H1 (cell line): Measurements from ENCODE around the gene OR6V1. TPM values are rescaled to one million over a fixed set of nuclear protein-coding genes. Genes with fewer than 3 reads are reported as not detected.

Experiments used
- CTCF ChIA-PET: fragments of 300-600 bp; sonication (Branson Sonifier 250); formaldehyde crosslinking; loops from one replicate; lab custom pipeline; 2021; ENCODE audit not compliant: partially characterized antibody; lab: Charles Lee
- POLR2A ChIA-PET: fragments of 300-600 bp; sonication (Branson Sonifier 250); formaldehyde crosslinking; loops from one replicate; lab custom pipeline; 2021; ENCODE audit warnings: inconsistent platforms; ENCODE audit not compliant: partially characterized antibody; lab: Charles Lee
- DNase-seq, 2 experiments: peaks; one replicate each; pipeline versions ENCODE4 v3.0.0 to v3.0.0-alpha.2; 2010 to 2022; ENCODE audit warnings: low spot score in 2 of 2, low read depth in 1 of 2, mixed read lengths in 1 of 2
- FAIRE-seq: peaks from 2 replicates; lab custom pipeline; 2011; peaks lifted over from hg19 to GRCh38; lab: Jason Lieb, UNC
- H2AFZ ChIP-seq: 2 replicates; pipeline ENCODE4 v1.8.1; 2012; ENCODE audit warnings: low read length, inconsistent platforms
- H2AK5ac ChIP-seq: 2 replicates; pipeline ENCODE4 v1.6.1; 2013; ENCODE audit warnings: low read depth, low read length
- H2BK120ac ChIP-seq: replicated peaks from 2 replicates; pipeline ENCODE3; 2013; ENCODE audit warnings: low read depth, low read length, inconsistent platforms
- H2BK12ac ChIP-seq: 2 replicates; pipeline ENCODE4 v1.6.1; 2013; ENCODE audit warnings: low read depth, low read length
- H2BK15ac ChIP-seq: 2 replicates; pipeline ENCODE4 v1.6.1; 2013; ENCODE audit warnings: low read length
- H2BK20ac ChIP-seq: 2 replicates; pipeline ENCODE4 v1.6.1; 2013; ENCODE audit warnings: low read length
- H2BK5ac ChIP-seq: 2 replicates; pipeline ENCODE4 v1.6.1; 2013; ENCODE audit warnings: low read depth, low read length
- H3K14ac ChIP-seq: 2 replicates; pipeline ENCODE4 v1.6.1; 2013; ENCODE audit warnings: inconsistent platforms; ENCODE audit not compliant: insufficient read length
- H3K18ac ChIP-seq: 2 replicates; pipeline ENCODE4 v1.6.1; 2013; ENCODE audit warnings: low read length; ENCODE audit errors: extremely low read depth
- H3K23ac ChIP-seq: 2 replicates; pipeline ENCODE4 v1.6.1; 2013; ENCODE audit warnings: inconsistent platforms; ENCODE audit not compliant: insufficient read length
- H3K23me2 ChIP-seq: 2 replicates; pipeline ENCODE4 v1.6.1; 2013; ENCODE audit warnings: low read depth, low read length
- H3K27ac ChIP-seq: 2 replicates; pipeline ENCODE4 v1.6.1; 2011; ENCODE audit warnings: low read depth, low read length, inconsistent platforms
- H3K27me3 ChIP-seq, 4 experiments: replicated peaks in 1 of 4; 1 replicate in 1 of 4; 2 replicates in 3 of 4; pipeline versions ENCODE4 v1.6.1 to v1.8.1; 2011 to 2013; ENCODE audit warnings: low read length in 3 of 4, mild to moderate bottlenecking in 3 of 4, inconsistent platforms in 2 of 4, mixed read lengths in 2 of 4, moderate library complexity in 1 of 4; ENCODE audit not compliant: control insufficient read depth in 3 of 4, insufficient read depth in 3 of 4; ENCODE audit errors: extremely low read depth in 1 of 4
- H3K36me3 ChIP-seq, 4 experiments: 2 replicates each; pipeline versions ENCODE4 v1.6.1 to v1.8.1; 2011 to 2013; ENCODE audit warnings: mild to moderate bottlenecking in 4 of 4, low read length in 3 of 4, moderate library complexity in 2 of 4, control low read depth in 1 of 4, inconsistent platforms in 1 of 4; ENCODE audit not compliant: insufficient read depth in 4 of 4, control insufficient read depth in 2 of 4
- H3K4ac ChIP-seq: replicated peaks from 2 replicates; pipeline ENCODE3; 2013; ENCODE audit warnings: low read length, low read depth, mixed read lengths, inconsistent platforms; ENCODE audit not compliant: insufficient read length
- H3K4me1 ChIP-seq, 4 experiments: replicated peaks in 1 of 4; 1 replicate in 1 of 4; 2 replicates in 3 of 4; pipeline versions ENCODE4 v1.6.1 to v1.8.1; 2011 to 2013; ENCODE audit warnings: low read length in 3 of 4, inconsistent platforms in 2 of 4, mixed read lengths in 1 of 4; ENCODE audit not compliant: insufficient read depth in 4 of 4, control insufficient read depth in 3 of 4
- H3K4me2 ChIP-seq, 2 experiments: 2 replicates each; pipeline versions ENCODE4 v1.6.1 to v1.8.1; 2011 to 2013; ENCODE audit warnings: low read depth in 2 of 2, low read length in 2 of 2, control low read depth in 1 of 2, inconsistent platforms in 1 of 2, mild to moderate bottlenecking in 1 of 2; ENCODE audit not compliant: insufficient read depth in 1 of 2
- H3K4me3 ChIP-seq, 4 experiments: fragments of 200-600, 300-600 bp in 1 of 4; sonication (generic), shearing (Covaris generic), sonication (Bioruptor Twin) in 1 of 4; 2 replicates each; pipeline versions ENCODE4 v1.5.1 to v1.8.1; 2011 to 2016; ENCODE audit warnings: low read length in 4 of 4, low read depth in 3 of 4, control low read depth in 2 of 4, inconsistent platforms in 2 of 4, mild to moderate bottlenecking in 2 of 4, mixed read lengths in 1 of 4, moderate library complexity in 1 of 4; ENCODE audit not compliant: insufficient read depth in 2 of 4; ENCODE audit errors: extremely low read depth in 1 of 4
- H3K56ac ChIP-seq: replicated peaks from 2 replicates; pipeline ENCODE3; 2013; ENCODE audit warnings: low read depth, mild to moderate bottlenecking, mixed read lengths, low read length, inconsistent platforms; ENCODE audit not compliant: insufficient read length
- H3K79me1 ChIP-seq: 2 replicates; pipeline ENCODE4 v1.6.1; 2013; ENCODE audit warnings: low read depth, low read length, control low read depth
- H3K79me2 ChIP-seq, 2 experiments: 2 replicates each; pipeline versions ENCODE4 v1.6.1 to v1.8.1; 2012 to 2013; ENCODE audit warnings: low read length in 2 of 2, mild to moderate bottlenecking in 2 of 2, inconsistent platforms in 1 of 2; ENCODE audit not compliant: insufficient read depth in 2 of 2, control insufficient read depth in 1 of 2
- H3K9ac ChIP-seq, 4 experiments: replicated peaks in 1 of 4; 1 replicate in 1 of 4; 2 replicates in 3 of 4; pipeline versions ENCODE4 v1.6.1 to v1.8.1; 2011 to 2013; ENCODE audit warnings: low read depth in 3 of 4, low read length in 3 of 4, control low read depth in 2 of 4, mild to moderate bottlenecking in 2 of 4, moderate library complexity in 2 of 4, inconsistent platforms in 1 of 4; ENCODE audit errors: extremely low read depth in 1 of 4
- H3K9me3 ChIP-seq, 2 experiments: 2 replicates each; pipeline versions ENCODE4 v1.6.1 to v1.8.1; 2012 to 2013; ENCODE audit warnings: mild to moderate bottlenecking in 2 of 2, moderate library complexity in 2 of 2, control low read depth in 1 of 2, inconsistent platforms in 1 of 2, low read depth in 1 of 2, low read length in 1 of 2, mixed read lengths in 1 of 2; ENCODE audit not compliant: insufficient read depth in 2 of 2
- H4K20me1 ChIP-seq, 2 experiments: replicated peaks in 1 of 2; 2 replicates each; pipeline versions ENCODE3 to v1.8.1; 2011 to 2013; ENCODE audit warnings: inconsistent platforms in 2 of 2, low read length in 2 of 2, mild to moderate bottlenecking in 1 of 2; ENCODE audit not compliant: insufficient read depth in 2 of 2, control insufficient read depth in 1 of 2
- H4K5ac ChIP-seq: 2 replicates; pipeline ENCODE4 v1.6.1; 2013; ENCODE audit warnings: low read length, low read depth, mixed read lengths, inconsistent platforms; ENCODE audit not compliant: insufficient read length
- H4K8ac ChIP-seq: 2 replicates; pipeline ENCODE4 v1.8.0; 2013; ENCODE audit warnings: mild to moderate bottlenecking, moderate library complexity, low read length, inconsistent platforms; ENCODE audit not compliant: insufficient read depth; ENCODE audit errors: extremely low read depth
- H4K91ac ChIP-seq: replicated peaks from 2 replicates; pipeline ENCODE3; 2013; ENCODE audit warnings: low read length, mixed read lengths, inconsistent platforms; ENCODE audit not compliant: insufficient read length
- BCL11A ChIP-seq, 2 experiments: IDR thresholded peaks; one replicate each; pipeline ENCODE4 v1.6.1; 2011; ENCODE audit warnings: low read depth in 2 of 2, low read length in 2 of 2, mild to moderate bottlenecking in 2 of 2
- BRCA1 ChIP-seq: IDR thresholded peaks from 2 replicates; pipeline ENCODE4 v1.6.1; 2012; ENCODE audit warnings: low read depth, low read length, improper control_type of control experiment
- CTCF ChIP-seq, 3 experiments: IDR thresholded peaks; 1 replicate in 2 of 3; 2 replicates in 1 of 3; pipeline versions ENCODE4 v1.5.1 to v1.6.1; 2011; ENCODE audit warnings: low read length in 3 of 3, mild to moderate bottlenecking in 3 of 3, inconsistent platforms in 2 of 3, low read depth in 1 of 3, moderate library complexity in 1 of 3; ENCODE audit not compliant: insufficient read depth in 1 of 3; ENCODE audit errors: control extremely low read depth in 1 of 3
- EGR1 ChIP-seq: IDR thresholded peaks from 2 replicates; pipeline ENCODE4 v1.6.1; 2011; ENCODE audit warnings: low read depth, low read length, borderline replicate concordance
- EZH2 ChIP-seq: fragments of 200-600 bp; sonication (generic); IDR thresholded peaks from 2 replicates; pipeline ENCODE4 v1.7.1; 2012; ENCODE audit warnings: low read depth, mild to moderate bottlenecking, moderate library complexity, low read length, inconsistent platforms; ENCODE audit not compliant: severe bottlenecking
- KDM5A ChIP-seq: fragments of 200-600 bp; IDR thresholded peaks from 2 replicates; pipeline ENCODE4 v1.7.1; 2012; ENCODE audit warnings: mild to moderate bottlenecking, low read length, inconsistent platforms, mixed read lengths
- PHF8 ChIP-seq: fragments of 200-600 bp; sonication (generic); conservative IDR thresholded peaks from 2 replicates; pipeline ENCODE4 v1.7.1; 2012; ENCODE audit warnings: low read depth, mild to moderate bottlenecking, inconsistent platforms, low read length, moderate library complexity
- RBBP5 ChIP-seq: IDR thresholded peaks from 2 replicates; pipeline ENCODE4 v1.7.1; 2012; ENCODE audit warnings: low read depth, mild to moderate bottlenecking, inconsistent platforms, low read length, moderate library complexity, borderline replicate concordance
- SAP30 ChIP-seq: fragments of 300-600 bp; sonication (generic); IDR thresholded peaks from 2 replicates; pipeline ENCODE4 v1.7.1; 2012; ENCODE audit warnings: low read length, moderate library complexity, mild to moderate bottlenecking, inconsistent platforms; ENCODE audit not compliant: insufficient read depth, insufficient replicate concordance
- USF2 ChIP-seq: IDR thresholded peaks from 2 replicates; pipeline ENCODE4 v1.6.1; 2011; ENCODE audit warnings: low read length, improper control_type of control experiment
- WGBS, 2 experiments: shearing (Covaris generic) in 1 of 2; methylation state at CpG; one replicate each; pipeline versions ENCODE4 v1.1.6 to v1.1.7; 2013 to 2015; ENCODE audit warnings: low lambda C conversion rate in 2 of 2, mixed read lengths in 2 of 2, inconsistent platforms in 1 of 2, low coverage in 1 of 2, missing lambda C conversion rate in 1 of 2; ENCODE audit not compliant: insufficient replicate concordance in 2 of 2, insufficient coverage in 1 of 2, insufficient read length in 1 of 2; ENCODE audit errors: extremely low coverage in 1 of 2, missing lambda C conversion rate in 1 of 2; 5-methylcytosine and 5-hydroxymethylcytosine counted together
- polyA plus RNA-seq, 7 experiments: library from polyadenylated mRNA; depleted of rRNA in 3 of 7; stranded (reverse) in 5 of 7; unstranded in 2 of 7; fragments of >200 nt in 5 of 7; fragments of 200-250 nt in 2 of 7; gene quantifications; 1 replicate in 5 of 7; 2 replicates in 1 of 7; 4 replicates in 1 of 7; pipeline versions ENCODE4 v1.2.1 to v1.2.3, GENCODE V29; 2011 to 2013; ENCODE audit warnings: missing spikeins in 2 of 7, mixed read lengths in 2 of 7
- total RNA-seq: library from RNA; stranded (reverse); fragmentation: NEBNext Ultra II Directional; extraction: Animal tissue kit (Norgen Biotek cat#: 25700); gene quantifications from 2 replicates; pipeline ENCODE4 v1.2.1, GENCODE V29; 2021

Gene OR6V1
- total and polyA plus RNA-seq, 2 of the 8 experiments (the other 6 are each of a cell fraction or from before 2014, with no cell fraction given): not detected

- POLR2A ChIA-PET: no interaction called here
- H3K4me3 ChIP-seq: no peak within 1 kb of the TSS
- DNase-seq: no peak
- no peak for TF ChIP-seq RBBP5
- no peak for TF ChIP-seq BCL11A (IDR thresholded peaks at IDR 0.05; ENCODE audit: low read depth in 2 of 2, low read length in 2 of 2)
- TF ChIP-seq KDM5A: no peak
- TF ChIP-seq EGR1: no peak
- no peak for TF ChIP-seq PHF8
- TF ChIP-seq USF2: no peak
- TF ChIP-seq BRCA1: no peak
- no peak for TF ChIP-seq CTCF (IDR thresholded peaks at IDR 0.05; ENCODE audit: control extremely low read depth in 1 of 3, insufficient read depth in 1 of 3, low read depth in 1 of 3, low read length in 3 of 3)
- no peak for TF ChIP-seq SAP30
- no peak for TF ChIP-seq EZH2
Observed at GRCh38 chr7:143027032-143027431, 25.1 kb upstream of the OR6V1 start, which contains the start of gene OR9A2. Gene OR9A2, minus strand, starts transcription at chr7:143027132. Its CDS starts 0 bp downstream, at chr7:143027132.

More at GRCh38 chr7:143027032-143027431, 25.1 kb upstream of the OR6V1 start, which contains the start of gene OR9A2:
- Histone ChIP-seq H3K27me3 (no peaks in the 10 kb centered on the region), H3K9me3 (no peaks in the 10 kb centered on the region), H4K20me1 (no peaks in the 10 kb centered on the region), H3K18ac (no peak within 1 kb of the TSS), H4K5ac (no peak within 1 kb of the TSS), H3K36me3 (no peaks in the 10 kb centered on the region), H3K23ac (no peak within 1 kb of the TSS), H2AK5ac (no peak within 1 kb of the TSS), H2BK15ac (no peak within 1 kb of the TSS), H3K56ac (no peak within 1 kb of the TSS), H2BK5ac (no peak within 1 kb of the TSS), H3K79me1 (no peaks in the 10 kb centered on the region), H2BK20ac (no peak within 1 kb of the TSS), H3K4me2 (no peak within 1 kb of the TSS), H3K4ac (no peak within 1 kb of the TSS), H2AFZ (no peak within 1 kb of the TSS), H3K9ac (no peak within 1 kb of the TSS), H4K91ac (no peak within 1 kb of the TSS), H3K23me2 (no peaks in the 10 kb centered on the region; the same call in 1 of the 2 replicates), H4K8ac (no peak within 1 kb of the TSS), H3K14ac (no peak within 1 kb of the TSS), H3K27ac (no peak within 1 kb of the TSS), H3K79me2 (no peaks in the 10 kb centered on the region), H2BK12ac (no peak within 1 kb of the TSS), H3K4me1 (no peaks in the 10 kb centered on the region), H2BK120ac (no peak within 1 kb of the TSS)
- CTCF ChIA-PET: interaction anchor here (2.4 kb wide), 1 partner anchor 24 kb away, joined by 13 read pairs; no protein-coding TSS in a partner anchor
- WGBS, 2 experiments: 87% methylated on average over 1 of the region's 1 CpG; no CpG with 5 or more reads in 1 of the 2 experiments
- no peak for FAIRE-seq
